Liver (tissue), 9 donors: ENCODE measurements around the gene TXNRD2. TPM values are rescaled to one million over a fixed set of nuclear protein-coding genes. Genes with fewer than 3 reads are reported as not detected.

Source experiments
- DNase-seq: peaks from one replicate; pipeline ENCODE4 v3.0.0-alpha.2; 2017; ENCODE audit warnings: low spot score
- H3K27ac ChIP-seq, 2 donors: one replicate each; pipeline ENCODE4 v1.7.0; 2013; ENCODE audit warnings: inconsistent platforms in 2 of 2, low read length in 2 of 2, control low read depth in 1 of 2, low read depth in 1 of 2, mild to moderate bottlenecking in 1 of 2
- H3K27me3 ChIP-seq, 4 donors: one replicate each; pipeline versions ENCODE4 v1.6.1 to v1.7.0; 2013; ENCODE audit warnings: low read length in 3 of 4, inconsistent platforms in 1 of 4, mild to moderate bottlenecking in 1 of 4, moderate library complexity in 1 of 4; ENCODE audit not compliant: control insufficient read depth in 4 of 4, insufficient read depth in 4 of 4
- H3K36me3 ChIP-seq, 4 donors: one replicate each; pipeline versions ENCODE4 v1.6.1 to v1.7.0; 2013; ENCODE audit warnings: low read length in 3 of 4, mild to moderate bottlenecking in 3 of 4, low read depth in 1 of 4, moderate library complexity in 1 of 4; ENCODE audit not compliant: control insufficient read depth in 4 of 4, insufficient read depth in 3 of 4
- H3K4me1 ChIP-seq, 4 donors: one replicate each; pipeline versions ENCODE4 v1.6.1 to v1.7.0; 2013; ENCODE audit warnings: low read length in 3 of 4, mild to moderate bottlenecking in 3 of 4, moderate library complexity in 1 of 4; ENCODE audit not compliant: control insufficient read depth in 4 of 4, insufficient read depth in 4 of 4
- H3K4me3 ChIP-seq, 3 donors: one replicate each; pipeline versions ENCODE4 v1.6.1 to v1.7.0; 2013; ENCODE audit warnings: low read length in 3 of 3, control low read depth in 1 of 3, low read depth in 1 of 3, mild to moderate bottlenecking in 1 of 3
- H3K9ac ChIP-seq, 2 donors: one replicate each; pipeline ENCODE4 v1.7.0; 2013; ENCODE audit warnings: low read length in 2 of 2, mild to moderate bottlenecking in 2 of 2, moderate library complexity in 2 of 2, control low read depth in 1 of 2, low read depth in 1 of 2
- H3K9me3 ChIP-seq, 4 donors: one replicate each; pipeline versions ENCODE4 v1.6.1 to v1.7.0; 2013; ENCODE audit warnings: low read length in 3 of 4; ENCODE audit not compliant: control insufficient read depth in 4 of 4
- EGR1 ChIP-seq, 2 donors: IDR thresholded peaks; 2 replicates each; pipeline ENCODE4 v1.6.1; 2016 to 2018; ENCODE audit warnings: antibody characterized with exemption in 2 of 2, low read depth in 2 of 2
- FOXA1 ChIP-seq: IDR thresholded peaks from 2 replicates; pipeline ENCODE4 v1.6.1; 2016; ENCODE audit warnings: antibody characterized with exemption
- FOXA2 ChIP-seq: IDR thresholded peaks from 2 replicates; pipeline ENCODE4 v1.6.1; 2016; ENCODE audit warnings: antibody characterized with exemption
- GABPA ChIP-seq, 2 donors: IDR thresholded peaks in 1 of 2; conservative IDR thresholded peaks in 1 of 2; 2 replicates each; pipeline ENCODE4 v1.6.1; 2016; ENCODE audit warnings: antibody characterized with exemption in 2 of 2, mild to moderate bottlenecking in 1 of 2, moderate library complexity in 1 of 2
- HNF4A ChIP-seq, 2 donors: conservative IDR thresholded peaks; 2 replicates each; pipeline ENCODE4 v1.6.1; 2016; ENCODE audit warnings: antibody characterized with exemption in 2 of 2, mild to moderate bottlenecking in 2 of 2
- HNF4G ChIP-seq: IDR thresholded peaks from 2 replicates; pipeline ENCODE4 v1.6.1; 2016; ENCODE audit warnings: antibody characterized with exemption
- JUND ChIP-seq, 2 donors: IDR thresholded peaks; 2 replicates each; pipeline ENCODE4 v1.6.1; 2016; ENCODE audit warnings: antibody characterized with exemption in 2 of 2
- MAX ChIP-seq: IDR thresholded peaks from 2 replicates; pipeline ENCODE4 v1.6.1; 2016; ENCODE audit warnings: antibody characterized with exemption
- NR2F2 ChIP-seq: IDR thresholded peaks from 2 replicates; pipeline ENCODE4 v1.6.1; 2016; ENCODE audit warnings: antibody characterized with exemption
- RAD21 ChIP-seq, 2 donors: IDR thresholded peaks; 2 replicates each; pipeline ENCODE4 v1.6.1; 2016; ENCODE audit warnings: antibody characterized with exemption in 2 of 2, mild to moderate bottlenecking in 2 of 2
- RXRA ChIP-seq, 2 donors: IDR thresholded peaks; 2 replicates each; pipeline ENCODE4 v1.6.1; 2017 to 2018; ENCODE audit warnings: antibody characterized with exemption in 2 of 2, mild to moderate bottlenecking in 1 of 2
- SP1 ChIP-seq: IDR thresholded peaks from 2 replicates; pipeline ENCODE4 v1.6.1; 2018; ENCODE audit warnings: antibody characterized with exemption, mild to moderate bottlenecking
- TAF1 ChIP-seq: conservative IDR thresholded peaks from 2 replicates; pipeline ENCODE4 v1.6.1; 2016; ENCODE audit warnings: antibody characterized with exemption, mild to moderate bottlenecking
- YY1 ChIP-seq: IDR thresholded peaks from 2 replicates; pipeline ENCODE4 v1.6.1; 2016; ENCODE audit warnings: antibody characterized with exemption, mild to moderate bottlenecking
- ZBTB33 ChIP-seq: IDR thresholded peaks from 2 replicates; pipeline ENCODE4 v1.6.1; 2016; ENCODE audit warnings: antibody characterized with exemption
- WGBS: extraction: QIAGEN DNeasy Blood & Tissue Kit; methylation state at CpG from one replicate; pipeline ENCODE4 v1.1.7; 2013; 5-methylcytosine and 5-hydroxymethylcytosine counted together
- polyA plus RNA-seq, 2 donors: library from polyadenylated mRNA; stranded (reverse) in 1 of 2; unstranded in 1 of 2; fragments of 200-250 nt in 1 of 2; fragments of >200 nt in 1 of 2; fragmentation: Nextera tagmentation in 1 of 2; extraction: Ambion mirVana in 1 of 2; gene quantifications; one replicate each; pipeline versions ENCODE4 v1.2.1 to v1.2.3, GENCODE V29; 2013 to 2015
- total RNA-seq, 2 donors: library from RNA; depleted of rRNA; stranded (reverse); fragments of >200 nt; gene quantifications; one replicate each; pipeline ENCODE4 v1.2.3, GENCODE V29; 2014
- TF ChIP-seq, protein P1 (sequence below): IDR thresholded peaks from 2 replicates; pipeline ENCODE4 v1.6.1; 2016; ENCODE audit warnings: antibody characterized with exemption
- TF ChIP-seq, protein P2 (sequence below): IDR thresholded peaks from 2 replicates; pipeline ENCODE4 v1.6.1; 2016; ENCODE audit warnings: antibody characterized with exemption, mild to moderate bottlenecking
- TF ChIP-seq, protein P3 (sequence below): fragments of 150-350 bp; IDR thresholded peaks from 2 replicates; pipeline ENCODE4 v1.5.1; 2017; ENCODE audit warnings: improper control_type of control experiment, low read depth, low read length; ENCODE audit not compliant: missing input control
- donor health status: healthy.
- donor health status: healthy.
- donor health status: healthy.
- donor health status: healthy.
- donor health status: healthy.

Gene TXNRD2
- total and polyA plus RNA-seq, 4 donors: 22.2 to 41.3 (median 33.6) TPM

GRCh38 chr22:19866665-19867009 lies 75.0 kb downstream of the TXNRD2 start:
- Histone ChIP-seq H3K27me3 (no peaks in the 10 kb centered on the region), H3K4me1 (no peaks in the 10 kb centered on the region), H3K36me3 (no peaks in the 10 kb centered on the region), H3K9ac (no peak overlapping the region), H3K27ac (no peak overlapping the region), H3K4me3 (no peak overlapping the region), H3K9me3 (no peaks in the 10 kb centered on the region)
- DNase-seq: no peak
- TF ChIP-seq, protein P1, sequence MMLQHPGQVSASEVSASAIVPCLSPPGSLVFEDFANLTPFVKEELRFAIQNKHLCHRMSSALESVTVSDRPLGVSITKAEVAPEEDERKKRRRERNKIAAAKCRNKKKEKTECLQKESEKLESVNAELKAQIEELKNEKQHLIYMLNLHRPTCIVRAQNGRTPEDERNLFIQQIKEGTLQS: no peak
- no peak for TF ChIP-seq JUND (IDR thresholded peaks at IDR 0.05)
- no peak for TF ChIP-seq ZBTB33
- no peak for TF ChIP-seq EGR1 (IDR thresholded peaks at IDR 0.05; ENCODE audit: low read depth in 2 of 2)
- no peak for TF ChIP-seq MAX
- TF ChIP-seq, protein P2, sequence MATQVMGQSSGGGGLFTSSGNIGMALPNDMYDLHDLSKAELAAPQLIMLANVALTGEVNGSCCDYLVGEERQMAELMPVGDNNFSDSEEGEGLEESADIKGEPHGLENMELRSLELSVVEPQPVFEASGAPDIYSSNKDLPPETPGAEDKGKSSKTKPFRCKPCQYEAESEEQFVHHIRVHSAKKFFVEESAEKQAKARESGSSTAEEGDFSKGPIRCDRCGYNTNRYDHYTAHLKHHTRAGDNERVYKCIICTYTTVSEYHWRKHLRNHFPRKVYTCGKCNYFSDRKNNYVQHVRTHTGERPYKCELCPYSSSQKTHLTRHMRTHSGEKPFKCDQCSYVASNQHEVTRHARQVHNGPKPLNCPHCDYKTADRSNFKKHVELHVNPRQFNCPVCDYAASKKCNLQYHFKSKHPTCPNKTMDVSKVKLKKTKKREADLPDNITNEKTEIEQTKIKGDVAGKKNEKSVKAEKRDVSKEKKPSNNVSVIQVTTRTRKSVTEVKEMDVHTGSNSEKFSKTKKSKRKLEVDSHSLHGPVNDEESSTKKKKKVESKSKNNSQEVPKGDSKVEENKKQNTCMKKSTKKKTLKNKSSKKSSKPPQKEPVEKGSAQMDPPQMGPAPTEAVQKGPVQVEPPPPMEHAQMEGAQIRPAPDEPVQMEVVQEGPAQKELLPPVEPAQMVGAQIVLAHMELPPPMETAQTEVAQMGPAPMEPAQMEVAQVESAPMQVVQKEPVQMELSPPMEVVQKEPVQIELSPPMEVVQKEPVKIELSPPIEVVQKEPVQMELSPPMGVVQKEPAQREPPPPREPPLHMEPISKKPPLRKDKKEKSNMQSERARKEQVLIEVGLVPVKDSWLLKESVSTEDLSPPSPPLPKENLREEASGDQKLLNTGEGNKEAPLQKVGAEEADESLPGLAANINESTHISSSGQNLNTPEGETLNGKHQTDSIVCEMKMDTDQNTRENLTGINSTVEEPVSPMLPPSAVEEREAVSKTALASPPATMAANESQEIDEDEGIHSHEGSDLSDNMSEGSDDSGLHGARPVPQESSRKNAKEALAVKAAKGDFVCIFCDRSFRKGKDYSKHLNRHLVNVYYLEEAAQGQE: no peak
- TF ChIP-seq RAD21 (IDR thresholded peaks at IDR 0.05): no peak
- no peak for TF ChIP-seq TAF1
- no peak for TF ChIP-seq HNF4G
- TF ChIP-seq HNF4A (conservative IDR thresholded peaks at IDR 0.05): no peak
- no peak for TF ChIP-seq SP1
- TF ChIP-seq RXRA (IDR thresholded peaks at IDR 0.05): no peak
- TF ChIP-seq FOXA2: no peak
- TF ChIP-seq, protein P3, sequence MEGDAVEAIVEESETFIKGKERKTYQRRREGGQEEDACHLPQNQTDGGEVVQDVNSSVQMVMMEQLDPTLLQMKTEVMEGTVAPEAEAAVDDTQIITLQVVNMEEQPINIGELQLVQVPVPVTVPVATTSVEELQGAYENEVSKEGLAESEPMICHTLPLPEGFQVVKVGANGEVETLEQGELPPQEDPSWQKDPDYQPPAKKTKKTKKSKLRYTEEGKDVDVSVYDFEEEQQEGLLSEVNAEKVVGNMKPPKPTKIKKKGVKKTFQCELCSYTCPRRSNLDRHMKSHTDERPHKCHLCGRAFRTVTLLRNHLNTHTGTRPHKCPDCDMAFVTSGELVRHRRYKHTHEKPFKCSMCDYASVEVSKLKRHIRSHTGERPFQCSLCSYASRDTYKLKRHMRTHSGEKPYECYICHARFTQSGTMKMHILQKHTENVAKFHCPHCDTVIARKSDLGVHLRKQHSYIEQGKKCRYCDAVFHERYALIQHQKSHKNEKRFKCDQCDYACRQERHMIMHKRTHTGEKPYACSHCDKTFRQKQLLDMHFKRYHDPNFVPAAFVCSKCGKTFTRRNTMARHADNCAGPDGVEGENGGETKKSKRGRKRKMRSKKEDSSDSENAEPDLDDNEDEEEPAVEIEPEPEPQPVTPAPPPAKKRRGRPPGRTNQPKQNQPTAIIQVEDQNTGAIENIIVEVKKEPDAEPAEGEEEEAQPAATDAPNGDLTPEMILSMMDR: no peak
- no peak for TF ChIP-seq YY1
- no peak for TF ChIP-seq GABPA (IDR thresholded peaks at IDR 0.05 in 1 of 2, conservative IDR thresholded peaks at IDR 0.05 in 1 of 2)
- TF ChIP-seq NR2F2: no peak
- TF ChIP-seq FOXA1: no peak
- 93% methylated on average over 3 of the region's 3 CpGs for WGBS
